HG02763 (cell line): ENCODE data around the gene SLC44A2.
"Not testable (repeated sequence)": the region's sequence is repeated elsewhere in the genome, so short reads cannot be mapped to it uniquely, and the experiment has no call there.

Source experiments
- ATAC-seq: cut with Tn5 transposase; IDR thresholded peaks from one replicate; pipeline ENCODE4 v1.9.1; 2021; ENCODE audit warnings: mild to moderate bottlenecking, moderate library complexity; ENCODE audit not compliant: unreplicated experiment

The SLC44A2 gene

DNA sequence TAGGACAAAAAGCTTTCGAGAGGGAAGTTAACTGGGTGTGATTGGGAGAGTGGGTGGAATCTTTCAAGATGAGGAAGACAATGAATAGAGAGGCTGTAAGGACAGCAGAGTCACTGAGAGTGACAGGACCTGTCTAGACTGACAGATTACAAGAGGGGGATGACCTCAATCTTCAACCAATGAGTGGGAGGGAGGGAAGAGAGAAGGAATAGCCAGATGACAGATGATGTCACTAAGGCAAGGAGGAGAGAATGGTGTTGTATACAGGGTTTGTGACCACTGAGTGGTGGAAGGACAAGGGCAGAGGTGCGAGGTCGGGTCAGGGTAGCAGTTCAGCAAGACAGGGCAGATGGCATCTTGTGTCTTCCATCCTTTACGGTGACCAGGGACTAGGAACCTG is 23.0 kb downstream of the SLC44A2 start:
- no peak for ATAC-seq

DNA sequence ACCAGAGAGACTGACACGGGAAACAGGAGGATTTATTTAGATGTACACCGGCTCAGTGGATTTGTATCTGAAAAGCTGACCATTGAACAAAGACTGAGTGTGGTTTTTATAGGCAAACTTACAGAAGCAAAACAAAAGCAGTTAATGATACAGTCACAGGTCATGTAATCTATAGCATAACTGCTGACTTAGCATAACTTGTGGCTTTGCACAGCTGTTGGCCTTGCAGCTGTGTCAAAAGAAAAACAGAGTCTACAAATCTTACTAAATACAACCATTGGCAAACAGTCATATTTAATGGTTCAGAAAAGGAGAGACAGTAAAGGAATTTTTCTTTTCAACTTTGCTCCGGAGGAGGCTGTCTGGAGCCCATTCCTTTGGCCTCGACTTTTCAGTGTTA is 26.5 kb downstream of the SLC44A2 start:
- ATAC-seq, result no peak

DNA sequence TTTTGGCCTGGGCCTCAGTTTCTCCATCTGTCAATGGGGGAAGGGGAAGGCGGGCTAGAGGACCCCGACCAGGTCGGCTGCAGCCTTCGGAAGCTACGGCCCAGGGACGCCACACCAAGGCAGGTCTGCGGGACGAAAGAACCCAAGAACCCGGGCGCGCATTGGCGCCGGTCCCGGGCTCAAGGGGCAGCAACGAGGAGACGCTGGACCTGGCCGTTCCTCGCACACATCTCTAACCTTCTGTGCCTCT is 28.1 kb downstream of the SLC44A2 start:
- no peak for ATAC-seq

DNA sequence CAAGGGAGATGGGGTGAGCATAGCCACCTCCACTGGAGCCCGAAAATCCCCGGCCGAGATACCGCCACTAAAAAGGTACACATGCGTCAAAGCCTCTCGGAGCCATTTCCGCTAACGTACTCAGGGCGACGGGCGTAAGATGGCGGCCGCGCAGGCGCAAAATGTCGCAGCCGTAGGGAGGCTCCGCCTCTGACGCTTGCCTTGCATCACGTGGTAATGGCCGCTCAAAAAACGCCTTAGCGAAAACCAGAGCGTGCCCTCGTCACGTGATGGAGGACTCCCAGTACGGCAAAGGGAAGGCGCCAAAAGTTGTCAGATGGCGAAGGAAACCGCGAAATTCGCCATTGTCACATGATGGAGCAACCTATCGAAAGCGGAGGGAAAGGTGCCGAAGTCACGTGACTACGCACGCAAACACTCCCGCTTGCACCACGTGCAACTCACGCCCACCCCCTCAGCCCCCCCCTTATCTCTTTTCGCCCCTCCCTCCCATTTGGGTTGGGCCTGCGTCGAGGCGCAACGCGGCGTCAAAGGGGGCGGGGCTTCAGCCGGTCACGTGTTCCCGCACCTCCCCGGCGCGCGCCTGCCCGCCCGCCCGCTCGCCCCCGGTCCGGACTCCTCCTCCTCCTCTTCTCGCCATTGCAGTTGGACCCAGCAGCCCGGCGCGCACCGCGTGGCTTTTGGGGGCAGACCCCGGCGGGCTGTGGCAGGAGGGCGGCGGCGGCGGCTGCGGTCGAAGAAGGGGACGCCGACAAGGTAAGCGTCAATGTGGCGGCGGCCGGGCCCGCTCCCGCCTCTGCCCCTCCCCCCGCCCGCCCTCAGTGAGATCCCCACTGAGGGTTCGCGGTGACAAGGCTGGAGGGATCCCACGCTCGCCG is 28.6 kb downstream of the SLC44A2 start, which contains the start of gene ILF3:
Gene ILF3 (plus strand): TSS at position 615 of the 878 bp plus-strand sequence. CDS start 16,260 bp downstream, outside the sequence.
- peak; percentile 73 for ATAC-seq

DNA sequence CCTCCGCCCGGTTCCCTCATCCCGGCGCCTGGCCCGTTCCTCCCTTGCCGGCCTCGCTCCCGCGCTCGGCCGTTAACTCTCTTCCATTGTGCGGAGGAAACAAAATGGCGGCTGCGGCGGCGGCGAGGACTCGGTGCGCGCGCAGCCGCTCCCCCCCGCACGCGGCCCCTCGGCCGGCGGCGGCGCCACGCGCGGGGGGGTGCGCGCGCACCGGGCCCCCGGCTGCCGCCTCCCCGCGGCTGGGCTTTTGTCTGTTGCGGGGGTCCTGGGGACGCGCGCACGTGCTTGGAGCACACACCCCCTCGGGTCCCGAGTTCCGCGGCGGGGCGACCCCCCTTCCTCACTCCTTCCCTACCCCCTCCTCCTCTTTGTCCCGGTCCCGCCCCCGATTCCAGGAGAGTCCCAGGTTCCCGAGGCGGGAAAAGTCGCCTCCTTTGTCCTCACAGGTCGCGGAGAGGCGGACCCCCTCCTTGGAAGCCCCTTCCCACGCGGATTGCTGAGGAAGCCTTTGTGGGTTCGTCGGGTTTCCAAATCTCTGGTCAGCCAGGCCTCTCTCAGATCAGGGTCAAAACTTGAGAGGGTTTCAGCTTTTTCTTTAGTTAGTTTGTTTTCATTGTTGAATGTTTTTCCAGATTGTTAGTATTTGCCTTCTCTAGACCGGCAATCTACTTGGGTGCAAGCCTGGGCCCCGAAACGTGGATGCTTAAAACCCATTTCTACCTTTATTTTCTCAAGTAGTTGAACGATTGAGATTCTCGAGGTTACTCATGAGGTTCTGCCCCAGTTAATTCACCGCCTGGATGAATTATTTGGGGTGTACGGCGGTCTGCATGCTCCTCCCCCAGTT is 29.5 kb downstream of the SLC44A2 start:
- peak; percentile 25 for ATAC-seq

DNA sequence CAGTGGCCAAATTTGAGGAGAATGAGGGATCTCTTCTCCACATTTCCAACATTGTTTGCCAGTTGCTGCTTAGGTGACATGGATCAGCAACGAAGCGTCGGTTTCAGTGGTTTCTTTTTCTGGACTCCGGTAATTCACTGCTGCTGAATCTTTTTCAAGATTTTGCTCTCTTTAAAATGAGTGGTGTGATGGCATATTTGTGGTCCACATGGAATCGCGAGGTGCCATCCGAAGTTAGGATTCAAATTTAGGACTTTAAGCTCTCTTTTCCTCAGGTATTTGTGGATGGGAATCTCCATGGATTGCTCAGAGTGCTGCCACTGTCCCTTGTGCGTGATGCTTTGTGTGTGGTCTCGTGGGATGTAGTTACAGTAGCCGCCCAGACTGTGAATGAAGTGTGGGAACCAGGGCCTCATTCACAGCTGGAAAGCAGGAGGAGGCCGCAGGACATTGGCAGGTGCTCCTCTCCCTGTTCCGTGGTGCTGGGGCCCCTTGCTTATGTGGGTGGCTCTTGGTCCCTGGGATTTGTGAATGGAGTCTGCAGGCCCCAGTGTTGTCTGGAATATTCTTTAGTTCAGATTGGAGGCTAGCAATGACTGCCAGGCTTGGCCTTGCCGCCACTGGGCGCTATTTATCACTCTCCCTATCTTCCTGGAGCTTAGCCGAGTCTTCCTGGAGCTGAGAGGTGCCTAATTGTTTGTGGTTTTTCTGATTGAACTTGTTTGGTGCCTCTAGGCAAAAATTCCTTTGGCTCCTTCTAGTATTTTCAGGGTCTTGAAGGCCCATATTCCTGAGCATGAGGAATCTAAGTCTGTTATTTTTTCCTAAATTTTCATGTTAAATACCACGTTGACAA is 30.3 kb downstream of the SLC44A2 start:
- no peak for ATAC-seq

DNA sequence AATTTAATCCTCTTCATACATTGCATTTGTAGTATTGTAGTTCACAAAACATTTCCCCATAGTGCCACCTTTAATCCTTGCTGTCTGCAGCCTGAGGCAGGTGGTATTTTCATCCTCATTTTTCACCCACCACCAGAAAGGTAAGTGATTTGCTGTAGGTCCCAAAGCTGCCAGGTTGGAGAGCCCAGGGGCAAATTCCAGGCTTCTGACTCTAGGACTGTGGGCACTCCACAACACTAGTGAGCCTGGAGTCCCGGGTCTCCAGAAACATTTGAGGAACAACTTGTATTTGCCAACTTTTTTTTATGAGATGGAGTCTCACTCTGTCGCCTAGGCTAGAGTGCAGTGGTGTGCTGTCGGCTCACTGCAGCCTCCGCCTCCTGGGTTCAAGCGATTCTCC is 35.0 kb downstream of the SLC44A2 start:
- no peak for ATAC-seq

DNA sequence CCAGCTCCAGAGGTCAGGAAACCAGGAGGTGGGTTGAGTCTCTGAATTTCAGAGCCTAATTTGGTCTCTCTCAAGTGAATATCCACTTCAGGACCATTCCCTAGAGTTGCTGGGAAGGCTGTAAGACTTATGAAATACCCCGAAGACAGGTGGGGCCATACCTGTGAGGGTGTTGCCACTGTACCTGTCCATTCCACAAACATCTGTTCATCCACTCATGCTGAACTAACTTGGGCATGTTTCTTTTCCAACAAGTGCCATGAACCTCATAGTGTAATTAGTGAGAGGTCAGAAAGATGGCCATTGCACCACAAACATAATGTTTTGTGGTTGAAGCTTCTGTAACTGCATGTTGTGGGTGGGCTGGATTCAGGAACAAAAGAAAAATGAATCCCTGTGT is 36.6 kb downstream of the SLC44A2 start:
- no peak for ATAC-seq

DNA sequence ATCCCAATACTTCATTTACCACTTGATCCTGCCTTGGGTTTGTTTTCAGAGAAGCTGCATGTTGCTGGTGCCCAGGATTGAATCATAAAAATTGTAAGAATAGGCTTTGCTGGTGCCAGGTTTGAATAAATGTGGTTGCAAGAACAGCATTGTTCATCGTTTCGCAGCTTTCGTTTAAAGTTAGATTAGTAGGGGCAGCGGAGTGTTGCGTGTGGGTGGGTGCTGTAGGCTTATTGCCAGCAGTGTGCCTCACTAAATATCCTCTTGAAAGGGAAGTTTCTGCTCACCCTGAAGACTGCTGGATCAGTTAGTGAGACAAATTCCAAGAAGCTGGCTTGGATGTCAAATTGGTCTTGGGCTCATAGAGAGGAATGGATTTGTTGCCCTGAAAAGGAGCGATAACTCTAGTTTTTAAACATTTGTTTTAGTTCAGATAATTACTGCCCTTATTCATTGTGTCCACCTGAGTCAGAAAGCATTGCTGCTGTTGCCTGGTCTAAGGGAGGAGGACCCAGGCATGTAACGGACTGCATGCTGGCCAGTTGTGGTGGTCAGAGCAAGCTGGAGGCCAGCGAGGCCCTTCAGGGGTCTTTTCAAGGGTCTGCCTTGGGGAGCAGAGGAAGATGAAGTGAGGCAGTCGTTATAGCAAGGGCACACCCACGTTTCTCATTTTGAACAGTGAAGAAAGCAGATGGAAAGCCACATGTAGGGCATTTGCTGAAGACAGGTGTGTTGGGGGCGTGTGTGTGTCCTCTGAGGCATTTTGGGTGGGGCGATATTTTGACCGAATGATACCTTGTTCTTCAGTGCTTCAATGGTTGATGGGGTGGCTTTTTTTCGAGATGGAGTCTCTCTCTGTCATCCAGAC is 37.3 kb downstream of the SLC44A2 start:
- no peak for ATAC-seq

DNA sequence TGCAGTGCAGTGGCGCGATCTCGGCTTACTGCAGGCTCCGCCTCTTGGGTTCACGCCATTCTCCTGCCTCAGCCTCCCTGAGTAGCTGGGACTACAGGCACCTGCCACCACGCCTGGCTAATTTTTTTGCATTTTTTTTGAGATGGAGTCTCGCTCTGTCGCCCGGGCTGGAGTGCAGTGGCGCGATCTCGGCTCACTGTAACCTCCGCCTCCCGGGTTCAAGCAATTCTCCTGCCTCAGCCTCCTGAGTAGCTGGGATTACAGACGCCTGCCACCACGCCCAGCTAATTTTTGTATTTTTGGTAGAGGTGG is 37.9 kb downstream of the SLC44A2 start:
- not testable (repeated sequence) for ATAC-seq

DNA sequence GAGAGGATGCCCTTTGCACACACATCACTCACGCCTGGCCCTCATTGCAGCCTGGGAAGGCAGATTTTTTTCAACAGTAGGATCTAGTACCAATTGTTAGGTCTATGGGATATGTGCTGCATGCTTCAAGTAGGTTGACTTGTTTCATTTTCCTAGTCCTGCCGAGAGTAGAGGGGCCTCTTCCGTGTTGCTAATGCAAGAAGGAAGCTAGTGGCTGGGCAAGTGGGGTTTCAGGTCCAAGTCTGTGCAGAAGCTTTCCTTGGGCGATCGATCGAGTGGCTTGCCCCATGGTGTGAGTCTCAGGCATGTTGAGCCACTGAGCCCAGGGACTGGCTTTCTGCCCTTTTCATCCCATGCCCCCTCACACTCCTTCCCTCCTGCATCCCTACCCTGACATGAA is 42.5 kb downstream of the SLC44A2 start:
- ATAC-seq, result no peak

DNA sequence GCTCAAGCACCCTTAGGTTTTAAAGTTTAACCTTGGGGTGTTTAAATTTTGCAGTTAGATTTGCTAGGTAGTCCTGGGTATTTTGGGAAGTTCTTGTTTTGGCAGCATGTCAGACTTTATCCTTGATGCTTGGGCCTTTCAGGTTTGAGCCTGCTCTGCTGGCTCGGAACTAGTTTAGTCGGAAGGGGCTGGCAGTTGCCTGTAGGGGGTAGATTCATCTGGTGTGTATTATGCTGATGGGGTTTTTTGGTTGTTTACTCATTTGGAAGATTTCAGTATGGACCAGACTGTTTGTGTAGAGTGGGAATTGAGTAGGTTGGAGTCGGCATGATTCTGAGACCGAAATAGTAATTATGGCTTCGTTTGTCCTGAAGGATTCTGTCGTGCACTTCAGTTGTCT is 43.9 kb downstream of the SLC44A2 start:
- no peak for ATAC-seq

DNA sequence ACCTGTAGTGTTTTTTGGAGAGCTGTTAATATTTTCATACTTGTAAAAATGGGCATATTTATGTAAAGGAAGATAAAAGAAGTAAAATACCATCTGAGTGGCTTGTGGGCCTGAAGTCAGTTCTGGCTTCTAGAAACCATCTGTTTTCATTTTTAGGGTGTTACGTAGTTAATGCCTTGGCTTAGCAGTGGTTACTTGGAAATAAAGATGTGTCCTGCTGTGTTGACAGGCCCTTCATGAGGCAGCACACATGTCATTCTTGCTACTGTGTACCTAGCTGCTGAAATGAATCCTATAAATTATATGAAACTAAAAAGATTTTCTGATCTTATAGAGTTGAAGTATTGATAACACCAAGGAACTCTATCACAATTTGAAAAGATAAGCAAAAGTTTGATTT is 44.8 kb downstream of the SLC44A2 start:
- no peak for ATAC-seq

DNA sequence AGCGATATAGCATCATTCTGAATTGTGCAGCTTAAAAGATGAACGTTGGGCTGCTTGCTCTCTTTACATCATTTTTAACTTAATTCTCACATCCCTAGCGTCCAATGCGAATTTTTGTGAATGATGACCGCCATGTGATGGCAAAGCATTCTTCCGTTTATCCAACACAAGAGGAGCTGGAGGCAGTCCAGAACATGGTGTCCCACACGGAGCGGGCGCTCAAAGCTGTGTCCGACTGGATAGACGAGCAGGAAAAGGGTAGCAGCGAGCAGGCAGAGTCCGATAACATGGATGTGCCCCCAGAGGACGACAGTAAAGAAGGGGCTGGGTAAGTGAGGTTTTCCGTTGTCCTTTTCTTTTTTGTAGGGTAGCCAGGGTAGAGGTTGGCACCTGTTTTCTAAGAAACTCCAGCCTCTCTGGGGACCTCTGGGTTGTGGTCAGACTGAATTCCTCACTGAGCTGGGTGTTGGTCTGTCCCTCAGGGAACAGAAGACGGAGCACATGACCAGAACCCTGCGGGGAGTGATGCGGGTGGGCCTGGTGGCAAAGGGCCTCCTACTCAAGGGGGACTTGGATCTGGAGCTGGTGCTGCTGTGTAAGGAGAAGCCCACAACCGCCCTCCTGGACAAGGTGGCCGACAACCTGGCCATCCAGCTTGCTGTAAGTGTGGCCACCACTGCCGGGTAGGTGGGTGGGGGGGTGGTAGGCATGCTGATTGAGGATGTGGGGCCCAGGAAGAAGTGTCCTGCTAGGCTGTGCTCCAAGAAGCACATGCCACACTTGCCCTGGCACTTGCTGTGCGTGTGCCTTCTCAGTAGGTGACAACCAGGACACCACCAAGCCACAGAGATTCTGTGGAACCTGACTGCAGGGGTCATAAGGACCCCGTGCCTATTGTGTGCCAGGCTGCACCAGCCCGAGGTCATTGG is 45.8 kb downstream of the SLC44A2 start:
- ATAC-seq, result no peak

DNA sequence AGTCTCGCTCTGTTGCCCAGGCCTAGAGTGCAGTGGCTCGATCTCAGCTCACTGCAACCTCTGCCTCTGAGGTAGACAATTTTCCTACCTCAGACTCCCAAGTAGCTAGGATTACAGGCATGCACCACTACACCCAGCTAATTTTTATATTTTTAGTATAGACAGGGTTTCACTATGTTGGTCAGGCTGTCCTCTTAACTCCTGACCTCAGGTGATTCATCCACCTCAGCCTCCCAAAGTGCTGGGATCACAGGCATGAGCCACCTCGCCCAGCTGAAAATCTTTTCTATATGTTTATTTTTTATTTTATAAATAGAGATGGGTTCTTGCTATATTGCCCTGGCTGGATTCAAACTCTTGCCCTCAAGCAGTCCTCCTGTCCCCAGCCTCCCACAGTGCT is 46.6 kb downstream of the SLC44A2 start:
- ATAC-seq, result not testable (repeated sequence)

DNA sequence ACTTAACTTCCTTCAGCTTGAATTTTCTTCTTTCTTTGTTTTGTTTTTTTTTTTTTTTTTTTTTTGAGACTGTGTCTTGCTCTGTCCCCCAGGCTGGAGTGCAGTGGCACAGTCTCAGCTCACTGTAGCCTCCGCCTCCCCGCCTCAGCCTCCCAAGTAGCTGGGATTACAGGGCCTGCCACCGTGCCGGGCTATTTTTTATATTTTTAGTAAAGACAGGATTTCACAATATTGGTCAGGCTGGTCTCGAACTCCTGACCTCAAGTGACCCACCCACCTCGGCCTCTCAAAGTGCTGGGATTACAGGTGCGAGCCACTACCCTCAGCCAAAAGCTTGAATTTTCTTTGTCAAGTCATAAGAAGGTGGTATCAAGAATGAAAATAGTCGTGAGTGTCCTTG is 49.9 kb downstream of the SLC44A2 start:
- ATAC-seq, result not testable (repeated sequence)

DNA sequence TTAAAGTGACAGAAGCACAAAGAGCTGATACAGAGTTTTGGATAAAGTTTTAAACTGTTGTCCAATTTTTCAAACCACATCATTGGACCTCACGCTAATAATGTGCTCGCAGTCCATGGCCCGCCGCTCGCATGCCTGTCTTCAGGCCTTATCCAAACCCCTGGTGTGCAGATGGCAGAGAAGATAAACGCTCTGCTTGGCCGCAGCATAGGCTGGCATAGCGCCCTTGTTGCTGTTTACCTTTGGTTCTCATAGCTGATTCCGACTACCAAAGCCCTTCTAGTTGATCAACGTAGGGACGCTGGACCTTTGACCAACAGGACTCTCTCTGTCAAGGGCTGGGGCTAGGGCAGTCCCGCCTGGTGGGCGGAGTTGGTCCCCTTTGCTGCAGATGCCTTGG is 52.4 kb downstream of the SLC44A2 start:
- ATAC-seq, result no peak

DNA sequence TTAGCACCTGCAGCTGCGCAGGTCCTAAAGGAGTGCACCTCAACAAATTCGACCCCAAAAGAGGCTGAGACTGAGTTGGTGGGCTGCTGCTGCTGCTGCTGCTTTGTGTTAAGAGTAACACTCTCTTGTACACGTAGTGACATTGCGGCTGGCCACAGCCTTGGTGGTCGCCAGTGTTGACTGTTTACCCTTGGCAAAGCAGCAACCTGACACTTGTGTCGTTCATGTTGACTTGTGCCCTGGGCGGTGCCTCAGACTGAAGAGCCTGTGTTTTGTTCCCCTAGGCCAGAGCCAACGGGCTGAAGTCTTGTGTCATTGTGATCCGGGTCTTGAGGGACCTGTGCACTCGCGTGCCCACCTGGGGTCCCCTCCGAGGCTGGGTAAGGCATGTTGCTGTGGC is 53.5 kb downstream of the SLC44A2 start:
- ATAC-seq, result no peak

DNA sequence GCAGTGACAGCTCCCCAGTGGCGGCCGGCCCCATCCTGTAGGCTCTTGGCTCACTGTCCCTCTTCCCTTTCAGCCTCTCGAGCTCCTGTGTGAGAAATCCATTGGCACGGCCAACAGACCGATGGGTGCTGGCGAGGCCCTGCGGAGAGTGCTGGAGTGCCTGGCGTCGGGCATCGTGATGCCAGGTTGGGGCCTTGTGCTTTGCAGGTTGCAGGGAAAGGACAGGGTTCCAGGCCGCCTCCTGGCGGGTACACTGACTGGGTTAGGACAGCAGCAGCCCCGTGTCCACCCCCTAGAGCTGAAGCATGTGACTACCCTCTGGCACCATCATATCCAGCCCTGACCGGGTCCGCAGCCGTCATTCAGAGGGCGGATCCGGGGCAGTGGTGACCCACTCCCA is 54.4 kb downstream of the SLC44A2 start:
- ATAC-seq, result no peak
